ENCODE measurements around the gene TTLL10. TPM values are rescaled to one million over a fixed set of nuclear protein-coding genes. Genes with fewer than 3 reads are reported as not detected.

Gene TTLL10
- total RNA-seq, 2 experiments from 2014 or later, result not detected

GRCh38 chr1:1211541-1212441 is 38.1 kb downstream of the TTLL10 start:
- intact Hi-C loops (cut with micrococcal nuclease), result no loop called here

DNA sequence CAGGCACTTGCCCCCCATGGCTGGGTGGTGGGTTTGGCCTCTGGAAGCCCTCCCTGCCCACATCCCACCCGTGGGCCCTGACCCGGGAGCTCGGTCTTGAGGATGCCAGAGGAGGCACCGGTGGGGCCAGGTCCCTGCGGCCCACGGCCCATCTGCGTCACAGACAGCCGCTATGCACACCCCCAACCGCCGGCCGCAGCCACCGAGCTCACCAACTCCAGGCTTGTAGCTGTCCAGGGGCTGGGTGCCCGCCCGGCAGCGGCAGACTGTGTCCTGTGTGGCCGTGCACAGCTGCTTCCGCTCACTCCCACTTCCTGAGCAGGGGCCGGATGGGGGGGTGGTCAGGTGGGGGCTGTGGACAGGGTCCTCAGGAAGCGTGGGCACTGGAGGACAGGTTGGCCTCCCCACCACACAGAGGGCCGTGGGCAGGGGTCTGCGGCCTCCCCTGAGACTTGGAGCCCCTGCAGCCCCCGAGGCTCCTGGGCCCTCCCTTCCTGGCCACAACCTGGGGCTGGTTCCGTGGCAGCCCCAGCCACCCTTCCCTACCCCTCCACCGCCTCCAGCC is 39.2 kb downstream of the TTLL10 start:
- peak; percentile 54 for DNase-seq
- peaks cover 50% of the 10 kb centered on the region for H3K4me1 Mint-ChIP-seq (ENCODE audit: low read depth)
- CTCF ChIA-PET, result interaction anchor here (1.6 kb wide), 1 partner anchor 91 kb away, joined by 4 read pairs; no protein-coding TSS in a partner anchor
- peak overlapping the region; percentile 30 for H3K27ac Mint-ChIP-seq
- intact Hi-C loops (cut with micrococcal nuclease), result no loop called here
- H3K9me3 Mint-ChIP-seq, result no peaks in the 10 kb centered on the region
- peak overlapping the region; percentile 74 for H3K4me3 Mint-ChIP-seq
- H3K36me3 Mint-ChIP-seq (ENCODE audit: low read depth), result peaks cover 22% of the 10 kb centered on the region
- no peaks in the 10 kb centered on the region for H3K27me3 Mint-ChIP-seq (ENCODE audit: low read depth)

More at GRCh38 chr1:1211541-1212441, 38.1 kb downstream of the TTLL10 start:
- H3K4me3 Mint-ChIP-seq, result peak overlapping the region; percentile 68
- H3K27me3 Mint-ChIP-seq (ENCODE audit: low read depth), result no peaks in the 10 kb centered on the region
- peaks cover 14% of the 10 kb centered on the region for H3K36me3 Mint-ChIP-seq (ENCODE audit: low read depth)
- peaks cover 48% of the 10 kb centered on the region for H3K4me1 Mint-ChIP-seq (ENCODE audit: low read depth)
- H3K27ac Mint-ChIP-seq, result peak overlapping the region; percentile 36
- CTCF ChIA-PET, result interaction anchor here (1.6 kb wide), 1 partner anchor 90 kb away, joined by 4 read pairs; no protein-coding TSS in a partner anchor
- no peaks in the 10 kb centered on the region for H3K9me3 Mint-ChIP-seq
- no peak for DNase-seq

DNA sequence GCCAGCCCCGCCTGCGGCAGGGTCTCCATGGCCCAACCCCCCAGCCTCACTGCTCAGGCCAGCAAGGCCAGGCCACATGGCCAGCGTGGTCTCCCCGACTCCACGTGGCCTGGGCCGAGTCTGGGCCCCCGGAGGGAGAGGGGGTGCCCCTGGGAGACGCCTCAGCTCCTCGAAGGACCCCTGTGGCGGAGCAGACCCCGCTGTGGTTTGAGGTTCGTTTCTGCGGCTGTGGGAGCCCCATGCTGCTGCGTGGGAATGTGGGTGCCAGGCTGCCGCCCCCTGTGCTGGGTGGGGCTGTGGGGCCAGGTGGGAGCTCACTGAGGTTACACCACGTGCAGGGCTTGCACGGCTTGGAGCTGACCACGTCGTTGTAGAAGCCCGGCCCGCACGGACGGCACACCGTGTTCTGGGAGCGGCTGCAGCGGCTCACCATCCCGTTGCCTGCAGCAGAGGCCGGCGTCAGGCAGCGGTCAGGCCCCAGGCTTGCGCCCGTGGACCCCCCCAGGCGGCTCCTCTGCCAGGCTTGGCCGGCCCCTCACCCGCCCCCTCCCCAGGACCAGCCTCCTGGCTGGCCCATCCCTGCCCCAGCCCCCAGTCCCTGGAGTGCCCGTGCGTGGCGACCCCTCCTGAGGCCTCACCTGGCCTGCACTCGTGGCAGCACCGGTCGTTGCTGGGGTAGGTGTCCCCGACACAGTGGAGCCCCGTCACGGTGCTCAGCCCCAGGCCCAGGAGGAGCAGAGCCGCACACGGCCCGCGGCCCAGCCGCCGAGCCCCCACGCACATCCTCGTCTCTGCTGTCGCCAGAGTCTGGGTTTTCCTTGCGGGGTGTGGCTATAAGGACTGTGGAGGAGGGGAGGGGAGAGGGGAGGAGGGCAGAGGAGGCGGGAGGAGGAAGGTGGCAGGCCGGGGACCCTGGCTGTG is 39.9 kb downstream of the TTLL10 start, which contains the start of gene TNFRSF4:
Gene TNFRSF4, minus strand, starts transcription at position 809 of the 921 bp plus-strand sequence. Its CDS starts 26 bp downstream, at position 783.
- H3K27ac Mint-ChIP-seq, result peak within 1 kb of the TSS; percentile 80
- H3K27me3 Mint-ChIP-seq (ENCODE audit: low read depth), result no peaks in the 10 kb centered on the region
- peak; percentile 57 for DNase-seq
- intact Hi-C loops (cut with micrococcal nuclease), result loop anchor here (2.0 kb wide), 1 partner anchor 97 kb away; the partner anchor contains the start of gene C1orf159
- peak within 1 kb of the TSS; percentile 74 for H3K4me3 Mint-ChIP-seq
- no peaks in the 10 kb centered on the region for H3K9me3 Mint-ChIP-seq
- peaks cover 49% of the 10 kb centered on the region for H3K4me1 Mint-ChIP-seq (ENCODE audit: low read depth)
- CTCF ChIA-PET, result interaction anchor here (1.6 kb wide), 1 partner anchor 92 kb away, joined by 4 read pairs; no protein-coding TSS in a partner anchor
- peaks cover 27% of the 10 kb centered on the region for H3K36me3 Mint-ChIP-seq (ENCODE audit: low read depth)

- intact Hi-C loops (cut with micrococcal nuclease), result loop anchor here (2.0 kb wide), 1 partner anchor 98 kb away; the partner anchor contains the start of gene C1orf159
- Mint-ChIP-seq H3K4me1 (ENCODE audit: low read depth) (peaks cover 46% of the 10 kb centered on the region), H3K36me3 (ENCODE audit: low read depth) (peaks cover 32% of the 10 kb centered on the region), H3K9me3 (no peaks in the 10 kb centered on the region), H3K4me3 (peak overlapping the region; percentile 74), H3K27ac (peak overlapping the region; percentile 80), H3K27me3 (ENCODE audit: low read depth) (no peaks in the 10 kb centered on the region)
- no peak for DNase-seq
- CTCF ChIA-PET, result interaction anchor here (1.0 kb wide), 1 partner anchor 95 kb away, joined by 4 read pairs; no protein-coding TSS in a partner anchor
These were observed 41.5 kb downstream of the TTLL10 start for GRCh38 chr1:1215080-1215676.

DNA sequence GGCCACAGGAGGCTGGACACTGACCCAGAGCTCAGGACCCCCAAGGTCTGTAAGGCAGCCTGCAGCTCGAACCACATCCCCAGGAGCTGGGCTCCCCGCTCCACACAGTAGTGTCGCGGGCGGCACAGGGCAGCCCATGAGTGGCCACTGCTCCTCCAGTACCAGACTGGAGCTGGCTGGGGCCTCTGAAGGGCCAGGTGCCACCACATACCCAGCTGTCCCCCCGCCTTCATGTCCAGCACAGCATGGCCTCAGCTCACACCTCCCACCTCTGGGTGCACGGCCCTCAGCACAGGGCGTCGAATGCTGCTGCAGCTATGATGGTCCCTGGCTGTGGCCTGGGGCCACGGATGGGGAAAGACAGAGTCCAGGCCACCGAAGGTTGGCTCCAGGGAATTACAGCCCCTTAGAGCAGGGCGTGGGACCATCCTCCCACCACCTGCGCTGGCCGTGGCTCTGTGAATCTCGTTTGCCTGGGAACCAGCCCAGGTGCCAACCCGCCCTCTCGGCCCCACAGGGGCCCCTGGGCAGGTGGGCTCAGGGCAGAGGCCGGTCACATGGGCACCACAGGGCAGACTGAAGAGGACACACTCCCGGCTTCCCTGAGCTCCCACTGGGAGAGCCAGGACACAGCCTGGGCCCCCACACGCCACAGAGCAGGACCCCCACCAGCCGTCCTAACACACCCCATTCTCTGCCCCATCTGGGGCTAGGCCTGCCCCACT is 42.4 kb downstream of the TTLL10 start:
- Mint-ChIP-seq H3K36me3 (ENCODE audit: low read depth) (peaks cover 33% of the 10 kb centered on the region), H3K27me3 (ENCODE audit: low read depth) (no peaks in the 10 kb centered on the region), H3K27ac (peak overlapping the region; percentile 92), H3K4me3 (peak overlapping the region; percentile 59), H3K9me3 (no peaks in the 10 kb centered on the region), H3K4me1 (ENCODE audit: low read depth) (peaks cover 42% of the 10 kb centered on the region)
- CTCF ChIA-PET, result interaction anchor here (0.6 to 1.5 kb wide), 3 partner anchors 10 to 115 kb away, joined by 3 to 4 read pairs (median 3); partner anchors contain the start of gene TNFRSF18
- DNase-seq, result no peak
- intact Hi-C loops (cut with micrococcal nuclease), result loop anchor here (2.0 kb wide), 1 partner anchor 99 kb away; the partner anchor contains the start of gene C1orf159

DNA sequence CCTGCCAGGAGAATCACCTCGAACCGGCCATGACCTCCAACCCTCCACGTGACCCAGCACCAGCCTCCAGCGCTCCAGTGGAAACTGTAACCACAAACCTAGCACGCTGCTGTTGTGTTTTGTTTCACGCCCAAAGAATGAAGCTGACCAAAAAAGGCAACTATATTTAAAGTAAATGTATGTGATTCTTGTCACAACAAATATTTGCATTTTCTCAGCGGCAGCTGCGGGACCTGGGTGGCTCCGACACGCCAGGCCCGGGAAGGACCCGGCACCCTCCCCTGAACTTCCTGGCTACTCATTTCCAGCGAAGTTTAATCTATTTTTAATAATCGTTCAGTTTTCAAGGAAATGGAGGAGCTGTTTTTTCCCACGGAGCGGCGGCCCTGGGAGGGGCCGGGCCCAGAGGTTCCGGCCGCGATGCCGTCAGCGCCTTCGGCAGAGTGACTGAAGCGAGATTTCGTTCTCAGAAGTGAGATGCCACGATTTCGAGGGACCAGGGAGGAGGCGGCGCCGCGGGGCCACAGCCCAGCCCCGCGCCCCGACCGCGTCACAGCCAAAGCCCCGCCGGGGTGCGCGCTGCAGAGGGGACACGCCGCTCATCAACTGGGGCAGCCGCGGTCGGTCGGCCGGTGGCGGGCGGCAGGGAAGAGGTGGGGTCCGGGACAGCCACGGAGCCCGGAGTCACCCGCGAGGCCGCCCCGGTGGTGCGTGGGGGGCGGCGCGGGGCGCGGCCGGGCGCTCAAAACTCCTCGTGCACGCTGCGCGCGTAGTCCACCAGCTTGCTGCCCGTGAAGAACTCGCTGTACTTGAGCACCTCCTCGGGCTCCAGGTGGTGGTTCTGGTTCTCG is 43.3 kb downstream of the TTLL10 start:
- Mint-ChIP-seq H3K27me3 (ENCODE audit: low read depth) (no peaks in the 10 kb centered on the region), H3K27ac (peak overlapping the region; percentile 92), H3K9me3 (no peaks in the 10 kb centered on the region), H3K36me3 (ENCODE audit: low read depth) (peaks cover 33% of the 10 kb centered on the region), H3K4me3 (peak overlapping the region; percentile 59), H3K4me1 (ENCODE audit: low read depth) (peaks cover 40% of the 10 kb centered on the region)
- intact Hi-C loops (cut with micrococcal nuclease), result no loop called here
- DNase-seq, result no peak
- CTCF ChIA-PET, result interaction anchor here (1.5 kb wide), 1 partner anchor 11 kb away, joined by 3 read pairs; the partner anchor contains the start of gene TNFRSF18

GRCh38 chr1:1217621-1218523 is 44.2 kb downstream of the TTLL10 start:
- peaks cover 40% of the 10 kb centered on the region for H3K4me1 Mint-ChIP-seq (ENCODE audit: low read depth)
- DNase-seq, result peak; percentile 63
- H3K36me3 Mint-ChIP-seq (ENCODE audit: low read depth), result peaks cover 33% of the 10 kb centered on the region
- peak overlapping the region; percentile 82 for H3K27ac Mint-ChIP-seq
- CTCF ChIA-PET, result no interaction called here
- H3K4me3 Mint-ChIP-seq, result no peak overlapping the region
- no peaks in the 10 kb centered on the region for H3K27me3 Mint-ChIP-seq (ENCODE audit: low read depth)
- intact Hi-C loops (cut with micrococcal nuclease), result no loop called here
- H3K9me3 Mint-ChIP-seq, result no peaks in the 10 kb centered on the region

DNA sequence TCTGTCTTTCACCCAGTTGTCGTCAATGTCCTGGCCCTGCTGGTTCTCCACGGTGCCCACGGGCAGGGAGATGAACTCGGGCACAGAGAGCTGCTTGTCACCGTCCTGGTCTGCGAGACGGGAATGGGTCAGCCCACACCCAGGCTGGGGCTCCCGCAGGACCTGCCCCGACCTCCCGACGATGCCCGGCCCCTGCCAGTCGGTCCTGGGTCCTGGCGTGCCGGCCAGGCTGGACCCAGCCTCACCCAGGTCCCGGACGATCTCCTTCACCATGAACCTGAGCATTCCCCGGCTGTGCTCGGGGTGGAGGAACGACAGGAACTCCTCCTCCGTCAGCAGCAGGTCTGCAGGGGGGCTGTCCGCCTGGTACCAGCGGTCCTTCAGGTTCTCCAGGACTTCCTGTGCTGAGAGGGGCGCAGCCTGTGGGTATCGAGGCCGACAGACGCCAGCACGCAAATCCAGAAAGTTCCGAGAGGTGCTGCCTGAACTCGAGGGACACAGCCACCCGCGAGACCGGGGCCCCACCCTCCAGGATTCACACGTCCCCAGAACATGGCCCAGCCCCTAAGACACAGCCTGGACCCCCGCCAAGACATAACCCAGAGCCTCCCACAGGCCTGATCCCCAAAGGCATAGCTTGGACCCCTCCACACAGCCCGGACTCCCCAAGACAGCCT is 45.0 kb downstream of the TTLL10 start:
- no peaks in the 10 kb centered on the region for H3K27me3 Mint-ChIP-seq (ENCODE audit: low read depth)
- intact Hi-C loops (cut with micrococcal nuclease), result no loop called here
- H3K27ac Mint-ChIP-seq, result peak overlapping the region; percentile 82
- H3K9me3 Mint-ChIP-seq, result no peaks in the 10 kb centered on the region
- no peak for DNase-seq
- peaks cover 37% of the 10 kb centered on the region for H3K36me3 Mint-ChIP-seq (ENCODE audit: low read depth)
- H3K4me3 Mint-ChIP-seq, result no peak overlapping the region
- CTCF ChIA-PET, result no interaction called here
- peaks cover 41% of the 10 kb centered on the region for H3K4me1 Mint-ChIP-seq (ENCODE audit: low read depth)

DNA sequence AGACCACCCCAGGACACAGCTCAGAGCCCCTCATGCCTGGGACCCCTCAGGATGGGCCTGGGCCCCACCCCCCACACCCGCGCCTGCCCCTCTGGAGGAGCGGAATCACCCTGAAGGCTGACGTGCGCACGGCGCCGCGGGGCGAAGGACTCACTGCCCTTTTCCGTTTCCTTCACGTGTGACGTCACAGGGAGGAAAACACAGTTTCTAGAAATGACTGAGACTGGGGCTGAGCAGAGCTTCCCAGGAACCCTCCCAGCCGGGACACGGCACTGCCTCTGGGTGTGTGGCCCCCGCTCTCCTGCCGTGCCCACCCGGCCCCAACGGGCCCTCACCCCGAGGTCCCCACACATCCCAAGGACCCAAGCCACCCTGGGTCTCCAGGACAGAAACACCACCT is 45.7 kb downstream of the TTLL10 start:
- H3K4me1 Mint-ChIP-seq (ENCODE audit: low read depth), result peaks cover 38% of the 10 kb centered on the region
- DNase-seq, result no peak
- H3K27ac Mint-ChIP-seq, result peak overlapping the region; percentile 71
- no peak overlapping the region for H3K4me3 Mint-ChIP-seq
- intact Hi-C loops (cut with micrococcal nuclease), result no loop called here
- H3K9me3 Mint-ChIP-seq, result no peaks in the 10 kb centered on the region
- H3K27me3 Mint-ChIP-seq (ENCODE audit: low read depth), result no peaks in the 10 kb centered on the region
- CTCF ChIA-PET, result no interaction called here
- peaks cover 41% of the 10 kb centered on the region for H3K36me3 Mint-ChIP-seq (ENCODE audit: low read depth)

Data from activated naive CD4-positive, alpha-beta T cell treated with anti-CD3 and anti-CD28 coated beads for 36 hours (primary cell).